Keratinocyte (primary cell): ENCODE measurements around the gene STN1. TPM values are rescaled to one million over a fixed set of nuclear protein-coding genes. Genes with fewer than 3 reads are reported as not detected.
A peak's percentile ranks its signal among the peaks of the same experiment; 100 is the strongest.

Experiments used
- DNase-seq: peaks from one replicate; pipeline ENCODE4 v3.0.0-alpha.2; 2011; ENCODE audit warnings: low read depth, missing footprints, low spot score
- FAIRE-seq: peaks from 2 replicates; lab custom pipeline; 2011; peaks lifted over from hg19 to GRCh38; lab: Jason Lieb, UNC
- H2AFZ ChIP-seq: 2 replicates; pipeline ENCODE4 v1.6.0; 2012; ENCODE audit warnings: low read length, control low read depth, inconsistent platforms; ENCODE audit not compliant: control insufficient read depth
- H3K27ac ChIP-seq: 2 replicates; pipeline ENCODE4 v1.5.1; 2011; ENCODE audit warnings: low read length; ENCODE audit not compliant: control insufficient read depth, insufficient read depth
- H3K27me3 ChIP-seq: 3 replicates; pipeline ENCODE4 v1.6.0; 2011; ENCODE audit warnings: low read length; ENCODE audit not compliant: control insufficient read depth, insufficient read depth; ENCODE audit errors: extremely low read depth
- H3K36me3 ChIP-seq, 2 experiments: 2 replicates in 1 of 2; 3 replicates in 1 of 2; pipeline ENCODE4 v1.5.1; 2011; ENCODE audit warnings: low read length in 2 of 2, mild to moderate bottlenecking in 1 of 2; ENCODE audit not compliant: control insufficient read depth in 2 of 2, insufficient read depth in 2 of 2; ENCODE audit errors: extremely low read depth in 1 of 2
- H3K4me1 ChIP-seq: 3 replicates; pipeline ENCODE4 v1.5.1; 2011; ENCODE audit warnings: low read length; ENCODE audit not compliant: control insufficient read depth, insufficient read depth; ENCODE audit errors: extremely low read depth
- H3K4me2 ChIP-seq: 3 replicates; pipeline ENCODE4 v1.6.0; 2011; ENCODE audit warnings: low read depth, low read length; ENCODE audit not compliant: control insufficient read depth, insufficient read depth; ENCODE audit errors: extremely low read depth
- H3K4me3 ChIP-seq, 3 experiments: fragments of 200-600 bp in 1 of 3; sonication (generic) in 1 of 3; 2 replicates in 2 of 3; 3 replicates in 1 of 3; pipeline ENCODE4 v1.5.1; 2011 to 2016; ENCODE audit warnings: low read length in 3 of 3, mild to moderate bottlenecking in 3 of 3, control low read depth in 2 of 3, inconsistent platforms in 1 of 3, low read depth in 1 of 3, mixed read lengths in 1 of 3, mixed run types in 1 of 3, moderate library complexity in 1 of 3; ENCODE audit not compliant: control insufficient read depth in 2 of 3, insufficient read depth in 2 of 3; ENCODE audit errors: extremely low read depth in 1 of 3
- H3K79me2 ChIP-seq: 2 replicates; pipeline ENCODE4 v1.6.0; 2012; ENCODE audit warnings: low read length; ENCODE audit not compliant: control insufficient read depth, insufficient read depth
- H3K9ac ChIP-seq: 3 replicates; pipeline ENCODE4 v1.6.0; 2011; ENCODE audit warnings: low read length; ENCODE audit not compliant: control insufficient read depth, insufficient read depth; ENCODE audit errors: extremely low read depth
- H3K9me1 ChIP-seq: 3 replicates; pipeline ENCODE4 v1.6.0; 2011; ENCODE audit warnings: low read length; ENCODE audit not compliant: control insufficient read depth, insufficient read depth; ENCODE audit errors: extremely low read depth
- H3K9me3 ChIP-seq: 2 replicates; pipeline ENCODE4 v1.5.1; 2012; ENCODE audit warnings: low read depth, low read length; ENCODE audit not compliant: control insufficient read depth
- H4K20me1 ChIP-seq: 3 replicates; pipeline ENCODE4 v1.6.0; 2011; ENCODE audit warnings: low read length; ENCODE audit not compliant: control insufficient read depth, insufficient read depth; ENCODE audit errors: extremely low read depth
- EZH2 ChIP-seq: IDR thresholded peaks from one replicate; pipeline ENCODE4 v1.6.1; 2012; ENCODE audit warnings: inconsistent platforms, mild to moderate bottlenecking, low read length, moderate library complexity
- dilution Hi-C: fragments of 300-500 bp; cut with MboI; formaldehyde crosslinking; loops from one replicate; pipeline ENCODE4 v1.7.0; 2020; ENCODE audit warnings: low sequenced_read_pairs; ENCODE audit not compliant: extremely low pct_ligation_motif_present
- polyA plus RNA-seq, 5 experiments: library from polyadenylated mRNA; depleted of rRNA in 3 of 5; stranded (reverse) in 3 of 5; stranded (forward) in 1 of 5; unstranded in 1 of 5; fragments of >200 nt; gene quantifications; 1 replicate in 1 of 5; 2 replicates in 3 of 5; 3 replicates in 1 of 5; pipeline versions ENCODE4 v1.2.1 to v1.2.3, GENCODE V29; 2011 to 2012; ENCODE audit warnings: missing spikeins in 2 of 5, low read depth in 1 of 5, low replicate concordance in 1 of 5
- TF ChIP-seq, protein P1 (sequence below), 3 experiments: IDR thresholded peaks in 1 of 3; conservative IDR thresholded peaks in 1 of 3; optimal IDR thresholded peaks in 1 of 3; 2 replicates in 2 of 3; 3 replicates in 1 of 3; pipeline versions ENCODE3 to v1.5.1; 2011; ENCODE audit warnings: low read length in 3 of 3, mild to moderate bottlenecking in 3 of 3, moderate library complexity in 2 of 3, control low read depth in 1 of 3, inconsistent platforms in 1 of 3; ENCODE audit not compliant: insufficient read depth in 2 of 3; ENCODE audit errors: extremely low read depth in 1 of 3

The STN1 gene
- polyA plus RNA-seq, 1 donor (not counting 4 experiments of a cell fraction or from before 2014, with no cell fraction given) = 29.0 TPM

DNA sequence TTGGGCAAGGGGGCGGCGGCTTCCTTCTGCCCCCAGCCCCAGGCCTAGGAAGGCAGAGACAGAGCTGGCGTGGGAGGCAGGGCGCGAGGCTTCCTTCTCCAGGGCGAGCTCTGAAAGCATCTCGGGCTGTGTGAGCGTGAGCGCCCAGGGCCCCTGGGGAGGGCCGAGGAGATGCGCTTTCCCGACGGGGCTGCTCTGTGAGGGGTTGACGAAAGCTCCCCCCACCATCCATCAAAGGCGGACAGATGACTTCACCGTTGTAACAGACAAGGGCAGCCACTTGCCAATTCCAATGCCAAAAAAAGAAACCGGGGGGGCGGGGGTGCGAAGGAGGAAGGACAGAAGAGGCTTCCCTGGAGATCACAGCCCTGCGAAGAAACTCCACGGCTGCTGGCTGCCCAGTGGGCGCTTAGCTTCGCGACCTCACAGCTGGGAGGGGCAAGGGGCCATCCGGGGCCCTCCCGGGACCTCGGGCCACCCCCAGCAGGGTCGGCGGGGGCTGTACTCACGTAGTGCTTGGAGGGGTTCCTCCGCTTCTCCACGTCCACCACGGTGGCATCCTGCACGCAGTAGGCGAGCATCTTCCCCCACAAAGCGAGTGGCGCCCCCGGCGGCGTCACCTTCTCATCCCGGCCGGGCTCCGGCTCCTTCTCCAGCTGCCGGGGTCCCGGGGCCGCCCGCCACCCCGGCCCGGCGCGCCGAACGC lies 63.1 kb downstream of the STN1 start:
- no peak for DNase-seq
- H3K4me2 ChIP-seq = peak overlapping the region; percentile 99
- peaks cover 2% of the 10 kb centered on the region for H3K9me1 ChIP-seq
- H3K9ac ChIP-seq = peak overlapping the region; percentile 89
- peaks cover 47% of the 10 kb centered on the region for H3K4me1 ChIP-seq
- H3K36me3 ChIP-seq = peaks cover 13 to 27% of the 10 kb centered on the region in 2 experiments
- peak overlapping the region; percentile 82 to 95 (median 83) for H3K4me3 ChIP-seq
- H3K27me3 ChIP-seq = no peaks in the 10 kb centered on the region
- H3K79me2 ChIP-seq = peaks cover 53% of the 10 kb centered on the region
- TF ChIP-seq, protein P1, sequence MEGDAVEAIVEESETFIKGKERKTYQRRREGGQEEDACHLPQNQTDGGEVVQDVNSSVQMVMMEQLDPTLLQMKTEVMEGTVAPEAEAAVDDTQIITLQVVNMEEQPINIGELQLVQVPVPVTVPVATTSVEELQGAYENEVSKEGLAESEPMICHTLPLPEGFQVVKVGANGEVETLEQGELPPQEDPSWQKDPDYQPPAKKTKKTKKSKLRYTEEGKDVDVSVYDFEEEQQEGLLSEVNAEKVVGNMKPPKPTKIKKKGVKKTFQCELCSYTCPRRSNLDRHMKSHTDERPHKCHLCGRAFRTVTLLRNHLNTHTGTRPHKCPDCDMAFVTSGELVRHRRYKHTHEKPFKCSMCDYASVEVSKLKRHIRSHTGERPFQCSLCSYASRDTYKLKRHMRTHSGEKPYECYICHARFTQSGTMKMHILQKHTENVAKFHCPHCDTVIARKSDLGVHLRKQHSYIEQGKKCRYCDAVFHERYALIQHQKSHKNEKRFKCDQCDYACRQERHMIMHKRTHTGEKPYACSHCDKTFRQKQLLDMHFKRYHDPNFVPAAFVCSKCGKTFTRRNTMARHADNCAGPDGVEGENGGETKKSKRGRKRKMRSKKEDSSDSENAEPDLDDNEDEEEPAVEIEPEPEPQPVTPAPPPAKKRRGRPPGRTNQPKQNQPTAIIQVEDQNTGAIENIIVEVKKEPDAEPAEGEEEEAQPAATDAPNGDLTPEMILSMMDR (optimal IDR thresholded peaks at IDR 0.05 in 1 of 3, IDR thresholded peaks at IDR 0.05 in 1 of 3, conservative IDR thresholded peaks at IDR 0.05 in 1 of 3; ENCODE audit: extremely low read depth in 1 of 3, insufficient read depth in 2 of 3, low read length in 3 of 3) = peak in 2 of 3 experiments; percentile 16 to 32
- TF ChIP-seq EZH2 = no peak
- no peaks in the 10 kb centered on the region for H4K20me1 ChIP-seq
- no peak overlapping the region for H2AFZ ChIP-seq
- no peaks in the 10 kb centered on the region for H3K9me3 ChIP-seq
- FAIRE-seq = no peak
- H3K27ac ChIP-seq = peak overlapping the region; percentile 76
- dilution Hi-C loops = no loop called here

DNA sequence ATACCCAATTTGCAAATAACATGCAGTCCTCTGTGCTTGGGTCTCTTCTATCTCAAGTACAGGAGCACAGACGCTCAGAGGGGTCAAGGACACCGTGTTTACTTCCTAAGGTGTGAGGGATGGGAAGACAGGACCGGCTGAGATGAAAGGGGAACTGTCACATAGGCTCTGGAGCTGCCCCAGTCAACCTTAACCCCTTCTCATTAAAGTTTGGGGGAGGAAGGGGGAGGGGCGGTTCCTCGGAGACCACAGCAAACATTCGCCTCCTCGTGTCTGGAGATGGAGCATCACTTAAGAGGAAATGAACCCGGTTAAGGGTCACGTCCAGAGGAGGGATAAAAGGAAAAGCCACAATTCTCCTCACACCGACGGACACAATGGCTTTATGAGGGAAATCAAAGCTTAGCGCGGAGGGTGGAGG lies 63.7 kb downstream of the STN1 start:
- peak; percentile 17 for FAIRE-seq
- Histone ChIP-seq H3K27me3 (no peaks in the 10 kb centered on the region), H3K4me3 (peak overlapping the region; percentile 82 to 95 (median 83)), H3K4me2 (peak overlapping the region; percentile 99), H3K9me1 (peaks cover 2% of the 10 kb centered on the region), H3K27ac (peak overlapping the region; percentile 76), H4K20me1 (no peaks in the 10 kb centered on the region), H3K79me2 (peaks cover 59% of the 10 kb centered on the region), H3K4me1 (peaks cover 47% of the 10 kb centered on the region), H3K9ac (peak overlapping the region; percentile 89), H3K36me3 (peaks cover 13 to 32% of the 10 kb centered on the region in 2 experiments), H3K9me3 (no peaks in the 10 kb centered on the region), H2AFZ (no peak overlapping the region)
- no peak for TF ChIP-seq EZH2
- TF ChIP-seq, protein P1 (optimal IDR thresholded peaks at IDR 0.05 in 1 of 3, IDR thresholded peaks at IDR 0.05 in 1 of 3, conservative IDR thresholded peaks at IDR 0.05 in 1 of 3; ENCODE audit: extremely low read depth in 1 of 3, insufficient read depth in 2 of 3, low read length in 3 of 3) = no peak
- dilution Hi-C loops = no loop called here
- no peak for DNase-seq
